HL-60 (cell line): ENCODE results near the gene BPIFB3.
"Not testable (repeated sequence)": the region's sequence is repeated elsewhere in the genome, so short reads cannot be mapped to it uniquely, and the experiment has no call there.

Source experiments
- DNase-seq, 2 experiments: peaks; one replicate each; pipeline ENCODE4 v3.0.0-alpha.2; 2010 to 2020; ENCODE audit warnings: low read depth in 1 of 2, low spot score in 1 of 2
- H3K27ac ChIP-seq: fragments of 250-450 bp; sonication (Bioruptor Pico); replicated peaks from 2 replicates; pipeline ENCODE4 v1.5.1; 2020; ENCODE audit warnings: mild to moderate bottlenecking, moderate library complexity
- H3K27me3 ChIP-seq: fragments of 250-450 bp; sonication (Bioruptor Pico); 2 replicates; pipeline ENCODE4 v1.5.1; 2021; ENCODE audit warnings: mild to moderate bottlenecking, moderate library complexity; ENCODE audit not compliant: insufficient read depth, poor library complexity, severe bottlenecking
- H3K4me3 ChIP-seq: replicated peaks from 2 replicates; pipeline ENCODE4 v1.5.1; 2011; ENCODE audit warnings: mild to moderate bottlenecking, control low read depth, low read length; ENCODE audit not compliant: insufficient read depth
- CTCF ChIP-seq: IDR thresholded peaks from one replicate; pipeline ENCODE4 v1.5.1; 2011; ENCODE audit warnings: low read length, control low read depth, inconsistent platforms; ENCODE audit not compliant: insufficient read depth
- GABPA ChIP-seq: IDR thresholded peaks from 2 replicates; pipeline ENCODE4 v1.6.1; 2012; ENCODE audit warnings: low read depth
- POLR2AphosphoS5 ChIP-seq: IDR thresholded peaks from 2 replicates; pipeline ENCODE4 v1.6.1; 2012; ENCODE audit warnings: low read depth
- REST ChIP-seq: IDR thresholded peaks from 2 replicates; pipeline ENCODE4 v1.6.1; 2012; ENCODE audit warnings: low read depth; ENCODE audit not compliant: insufficient replicate concordance
- SPI1 ChIP-seq: IDR thresholded peaks from 2 replicates; pipeline ENCODE4 v1.6.1; 2012; ENCODE audit warnings: low read depth, mild to moderate bottlenecking, borderline replicate concordance

BPIFB3 gene

GRCh38 chr20:33093074-33093473 lies 39.4 kb downstream of the BPIFB3 start:
- TF ChIP-seq POLR2AphosphoS5: no peak
- TF ChIP-seq SPI1: no peak
- TF ChIP-seq CTCF: no peak
- no peak for DNase-seq

GRCh38 chr20:33093582-33093981 lies 39.9 kb downstream of the BPIFB3 start:
- H3K4me3 ChIP-seq: no peak overlapping the region
- TF ChIP-seq POLR2AphosphoS5 (no peak), CTCF (no peak), SPI1 (no peak), GABPA (no peak), REST (no peak)
- DNase-seq: no peak
- H3K27me3 ChIP-seq: no peaks in the 10 kb centered on the region
- no peak overlapping the region for H3K27ac ChIP-seq

More at GRCh38 chr20:33093074-33093473, 39.4 kb downstream of the BPIFB3 start:
- Histone ChIP-seq H3K27ac (no peak overlapping the region), H3K27me3 (no peaks in the 10 kb centered on the region), H3K4me3 (no peak overlapping the region)

GRCh38 chr20:33095249-33095648 lies 41.5 kb downstream of the BPIFB3 start:
- no peak for TF ChIP-seq POLR2AphosphoS5
- TF ChIP-seq REST: no peak
- TF ChIP-seq SPI1: no peak
- TF ChIP-seq CTCF: no peak
- no peak for TF ChIP-seq GABPA
- no peak for DNase-seq
- no peaks in the 10 kb centered on the region for H3K27me3 ChIP-seq
- H3K27ac ChIP-seq: no peak overlapping the region
- H3K4me3 ChIP-seq: no peak overlapping the region

GRCh38 chr20:33095902-33096584 lies 42.3 kb downstream of the BPIFB3 start:
- not testable (repeated sequence) for H3K27ac ChIP-seq, H3K27me3 ChIP-seq, H3K4me3 ChIP-seq
- DNase-seq: peak; percentile 24 to 57
- peak; percentile 60 for TF ChIP-seq CTCF
